SK-N-SH treated with all-trans-retinoic acid at 6 μM for 48 hours (cell line): ENCODE data around the gene ADAMTS6.

Source experiments
- ARNTL ChIP-seq: fragments of 450-650 bp; formaldehyde crosslinking; IDR thresholded peaks from 2 replicates; pipeline ENCODE4 v1.5.0; 2020; ENCODE audit warnings: low read depth, mild to moderate bottlenecking, moderate library complexity, borderline replicate concordance
- CREB5 ChIP-seq: fragments of 250-450 bp; sonication (Bioruptor Pico); IDR thresholded peaks from 2 replicates; pipeline ENCODE4 v1.5.1; 2020; ENCODE audit warnings: low read depth, mild to moderate bottlenecking, moderate library complexity
- ISL1 ChIP-seq: fragments of 250-450 bp; sonication (Bioruptor Pico); IDR thresholded peaks from 2 replicates; pipeline ENCODE4 v2.1.2; 2022; ENCODE audit warnings: mild to moderate bottlenecking, moderate library complexity
- OSR1 ChIP-seq: fragments of 250-450 bp; sonication (Bioruptor Pico); IDR thresholded peaks from 2 replicates; pipeline ENCODE4 v1.8.0; 2022; ENCODE audit warnings: moderate library complexity, mild to moderate bottlenecking, inconsistent platforms
- PATZ1 ChIP-seq: fragments of 250-450 bp; sonication (Bioruptor Pico); IDR thresholded peaks from 2 replicates; pipeline ENCODE4 v1.8.0; 2020; ENCODE audit warnings: mild to moderate bottlenecking, moderate library complexity, borderline replicate concordance
- PPARA ChIP-seq: fragments of 250-450 bp; sonication (Bioruptor Pico); IDR thresholded peaks from 2 replicates; pipeline ENCODE4 v1.5.0; 2020; ENCODE audit warnings: mild to moderate bottlenecking, borderline replicate concordance
- RARB ChIP-seq: fragments of 250-450 bp; sonication (Bioruptor Pico); IDR thresholded peaks from 2 replicates; pipeline ENCODE4 v1.8.0; 2021; ENCODE audit warnings: mild to moderate bottlenecking, moderate library complexity
- TCF4 ChIP-seq: fragments of 250-450 bp; sonication (Bioruptor Pico); IDR thresholded peaks from 2 replicates; pipeline ENCODE4 v1.8.0; 2021; ENCODE audit warnings: mild to moderate bottlenecking, moderate library complexity, borderline replicate concordance
- TSHZ2 ChIP-seq: fragments of 250-450 bp; sonication (Bioruptor Pico); IDR thresholded peaks from 2 replicates; pipeline ENCODE4 v1.5.0; 2020; ENCODE audit warnings: mild to moderate bottlenecking, moderate library complexity
- ZNF565 ChIP-seq: fragments of 450-650 bp; formaldehyde crosslinking; conservative IDR thresholded peaks from 2 replicates; pipeline ENCODE4 v1.5.0; 2020; ENCODE audit warnings: low read depth, mild to moderate bottlenecking, moderate library complexity
- ZNF8 ChIP-seq: fragments of 450-650 bp; formaldehyde crosslinking; IDR thresholded peaks from 2 replicates; pipeline ENCODE4 v1.5.0; 2020; ENCODE audit warnings: mild to moderate bottlenecking, moderate library complexity

GRCh38 chr5:65111961-65112658 is 369.6 kb downstream of the ADAMTS6 start:
- TF ChIP-seq RARB (no peak), ZNF565 (CRISPR knock-in tag) (no peak), PPARA (CRISPR knock-in tag) (no peak), ARNTL (CRISPR knock-in tag) (no peak), PATZ1 (CRISPR knock-in tag) (no peak), ISL1 (CRISPR knock-in tag) (no peak), OSR1 (CRISPR knock-in tag) (no peak), CREB5 (no peak), ZNF8 (CRISPR knock-in tag) (no peak), TCF4 (no peak), TSHZ2 (CRISPR knock-in tag) (no peak)
